Neural progenitor cell (in vitro differentiated cells): ENCODE data around the gene MIER3.

Experiments
- CTCF ChIP-seq: fragments of 200-600 bp; sonication (generic); IDR thresholded peaks from 2 replicates; pipeline ENCODE4 v1.5.1; 2017; ENCODE audit warnings: antibody characterized with exemption, mild to moderate bottlenecking
- EZH2 ChIP-seq: fragments of 200-600 bp; sonication (generic); IDR thresholded peaks from 2 replicates; pipeline ENCODE4 v1.6.1; 2017; ENCODE audit warnings: antibody characterized with exemption, mild to moderate bottlenecking, moderate library complexity
- EZH2phosphoT487 ChIP-seq: fragments of 200-600 bp; sonication (generic); IDR thresholded peaks from 2 replicates; pipeline ENCODE4 v1.6.1; 2017; ENCODE audit warnings: antibody characterized with exemption

- TF ChIP-seq CTCF = no peak
- no peak for TF ChIP-seq EZH2
- TF ChIP-seq EZH2phosphoT487 = no peak
Measured at GRCh38 chr5:56986626-56986947, 34.7 kb upstream of the MIER3 start.
